Keratinocyte (primary cell): ENCODE data around the gene SEC63. TPM values are rescaled to one million over a fixed set of nuclear protein-coding genes. Genes with fewer than 3 reads are reported as not detected.
"Not testable (repeated sequence)": the region's sequence is repeated elsewhere in the genome, so short reads cannot be mapped to it uniquely, and the experiment has no call there.

ENCODE experiments used
- DNase-seq: peaks from one replicate; pipeline ENCODE4 v3.0.0-alpha.2; 2011; ENCODE audit warnings: low read depth, missing footprints, low spot score
- FAIRE-seq: peaks from 2 replicates; lab custom pipeline; 2011; peaks lifted over from hg19 to GRCh38; lab: Jason Lieb, UNC
- H2AFZ ChIP-seq: 2 replicates; pipeline ENCODE4 v1.6.0; 2012; ENCODE audit warnings: low read length, control low read depth, inconsistent platforms; ENCODE audit not compliant: control insufficient read depth
- H3K27ac ChIP-seq: 2 replicates; pipeline ENCODE4 v1.5.1; 2011; ENCODE audit warnings: low read length; ENCODE audit not compliant: control insufficient read depth, insufficient read depth
- H3K27me3 ChIP-seq: 3 replicates; pipeline ENCODE4 v1.6.0; 2011; ENCODE audit warnings: low read length; ENCODE audit not compliant: control insufficient read depth, insufficient read depth; ENCODE audit errors: extremely low read depth
- H3K36me3 ChIP-seq, 2 experiments: 2 replicates in 1 of 2; 3 replicates in 1 of 2; pipeline ENCODE4 v1.5.1; 2011; ENCODE audit warnings: low read length in 2 of 2, mild to moderate bottlenecking in 1 of 2; ENCODE audit not compliant: control insufficient read depth in 2 of 2, insufficient read depth in 2 of 2; ENCODE audit errors: extremely low read depth in 1 of 2
- H3K4me1 ChIP-seq: 3 replicates; pipeline ENCODE4 v1.5.1; 2011; ENCODE audit warnings: low read length; ENCODE audit not compliant: control insufficient read depth, insufficient read depth; ENCODE audit errors: extremely low read depth
- H3K4me2 ChIP-seq: 3 replicates; pipeline ENCODE4 v1.6.0; 2011; ENCODE audit warnings: low read depth, low read length; ENCODE audit not compliant: control insufficient read depth, insufficient read depth; ENCODE audit errors: extremely low read depth
- H3K4me3 ChIP-seq, 3 experiments: fragments of 200-600 bp in 1 of 3; sonication (generic) in 1 of 3; 2 replicates in 2 of 3; 3 replicates in 1 of 3; pipeline ENCODE4 v1.5.1; 2011 to 2016; ENCODE audit warnings: low read length in 3 of 3, mild to moderate bottlenecking in 3 of 3, control low read depth in 2 of 3, inconsistent platforms in 1 of 3, low read depth in 1 of 3, mixed read lengths in 1 of 3, mixed run types in 1 of 3, moderate library complexity in 1 of 3; ENCODE audit not compliant: control insufficient read depth in 2 of 3, insufficient read depth in 2 of 3; ENCODE audit errors: extremely low read depth in 1 of 3
- H3K79me2 ChIP-seq: 2 replicates; pipeline ENCODE4 v1.6.0; 2012; ENCODE audit warnings: low read length; ENCODE audit not compliant: control insufficient read depth, insufficient read depth
- H3K9ac ChIP-seq: 3 replicates; pipeline ENCODE4 v1.6.0; 2011; ENCODE audit warnings: low read length; ENCODE audit not compliant: control insufficient read depth, insufficient read depth; ENCODE audit errors: extremely low read depth
- H3K9me1 ChIP-seq: 3 replicates; pipeline ENCODE4 v1.6.0; 2011; ENCODE audit warnings: low read length; ENCODE audit not compliant: control insufficient read depth, insufficient read depth; ENCODE audit errors: extremely low read depth
- H3K9me3 ChIP-seq: 2 replicates; pipeline ENCODE4 v1.5.1; 2012; ENCODE audit warnings: low read depth, low read length; ENCODE audit not compliant: control insufficient read depth
- H4K20me1 ChIP-seq: 3 replicates; pipeline ENCODE4 v1.6.0; 2011; ENCODE audit warnings: low read length; ENCODE audit not compliant: control insufficient read depth, insufficient read depth; ENCODE audit errors: extremely low read depth
- CTCF ChIP-seq, 3 experiments: IDR thresholded peaks in 1 of 3; conservative IDR thresholded peaks in 1 of 3; optimal IDR thresholded peaks in 1 of 3; 2 replicates in 2 of 3; 3 replicates in 1 of 3; pipeline versions ENCODE3 to v1.5.1; 2011; ENCODE audit warnings: low read length in 3 of 3, mild to moderate bottlenecking in 3 of 3, moderate library complexity in 2 of 3, control low read depth in 1 of 3, inconsistent platforms in 1 of 3; ENCODE audit not compliant: insufficient read depth in 2 of 3; ENCODE audit errors: extremely low read depth in 1 of 3
- EZH2 ChIP-seq: IDR thresholded peaks from one replicate; pipeline ENCODE4 v1.6.1; 2012; ENCODE audit warnings: inconsistent platforms, mild to moderate bottlenecking, low read length, moderate library complexity
- dilution Hi-C: fragments of 300-500 bp; cut with MboI; formaldehyde crosslinking; loops from one replicate; pipeline ENCODE4 v1.7.0; 2020; ENCODE audit warnings: low sequenced_read_pairs; ENCODE audit not compliant: extremely low pct_ligation_motif_present
- polyA plus RNA-seq, 5 experiments: library from polyadenylated mRNA; depleted of rRNA in 3 of 5; stranded (reverse) in 3 of 5; stranded (forward) in 1 of 5; unstranded in 1 of 5; fragments of >200 nt; gene quantifications; 1 replicate in 1 of 5; 2 replicates in 3 of 5; 3 replicates in 1 of 5; pipeline versions ENCODE4 v1.2.1 to v1.2.3, GENCODE V29; 2011 to 2012; ENCODE audit warnings: missing spikeins in 2 of 5, low read depth in 1 of 5, low replicate concordance in 1 of 5

SEC63 gene
- polyA plus RNA-seq, 1 donor (not counting 4 experiments of a cell fraction or from before 2014, with no cell fraction given) = 91.4 TPM

GRCh38 chr6:107941627-107942026, 16.4 kb downstream of the SEC63 start:
- FAIRE-seq (no peak), DNase-seq (no peak)
- Histone ChIP-seq H3K9me3 (no peaks in the 10 kb centered on the region), H3K4me2 (no peak overlapping the region), H3K27me3 (no peaks in the 10 kb centered on the region), H3K9ac (no peak overlapping the region), H3K27ac (no peak overlapping the region), H3K79me2 (peaks cover 90% of the 10 kb centered on the region), H2AFZ (no peak overlapping the region), H3K36me3 (no peaks in the 10 kb centered on the region), H3K9me1 (peaks cover 3% of the 10 kb centered on the region), H3K4me3 (no peak overlapping the region), H3K4me1 (no peaks in the 10 kb centered on the region), H4K20me1 (peaks cover 27% of the 10 kb centered on the region)
- TF ChIP-seq EZH2 (no peak), CTCF (optimal IDR thresholded peaks at IDR 0.05 in 1 of 3, IDR thresholded peaks at IDR 0.05 in 1 of 3, conservative IDR thresholded peaks at IDR 0.05 in 1 of 3; ENCODE audit: extremely low read depth in 1 of 3, insufficient read depth in 2 of 3, low read length in 3 of 3) (no peak)
- dilution Hi-C loops = no loop called here

- no peaks in the 10 kb centered on the region for H3K27me3 ChIP-seq
- TF ChIP-seq EZH2 (no peak), CTCF (optimal IDR thresholded peaks at IDR 0.05 in 1 of 3, IDR thresholded peaks at IDR 0.05 in 1 of 3, conservative IDR thresholded peaks at IDR 0.05 in 1 of 3; ENCODE audit: extremely low read depth in 1 of 3, insufficient read depth in 2 of 3, low read length in 3 of 3) (no peak)
- DNase-seq = no peak
- peaks cover 88% of the 10 kb centered on the region for H3K79me2 ChIP-seq
- no peaks in the 10 kb centered on the region for H3K9me3 ChIP-seq
- H3K4me3 ChIP-seq = no peak overlapping the region
- H3K9ac ChIP-seq = no peak overlapping the region
- no peak for FAIRE-seq
- no peak overlapping the region for H3K27ac ChIP-seq
- no peaks in the 10 kb centered on the region for H3K36me3 ChIP-seq
- no peak overlapping the region for H3K4me2 ChIP-seq
- peaks cover 3% of the 10 kb centered on the region for H3K9me1 ChIP-seq
- H2AFZ ChIP-seq = no peak overlapping the region
- peaks cover 24% of the 10 kb centered on the region for H4K20me1 ChIP-seq
- dilution Hi-C loops = no loop called here
- H3K4me1 ChIP-seq = no peaks in the 10 kb centered on the region
Measured at GRCh38 chr6:107941199-107941598, 16.8 kb downstream of the SEC63 start.

GRCh38 chr6:107936910-107937292, 21.1 kb downstream of the SEC63 start:
- H3K4me3 ChIP-seq, H3K27ac ChIP-seq, H3K36me3 ChIP-seq, H3K4me1 ChIP-seq, H3K9me3 ChIP-seq, H3K9ac ChIP-seq, H3K9me1 ChIP-seq, H2AFZ ChIP-seq, dilution Hi-C loops, DNase-seq, H4K20me1 ChIP-seq, H3K27me3 ChIP-seq, H3K4me2 ChIP-seq, FAIRE-seq: not testable (repeated sequence)
- H3K79me2 ChIP-seq = peaks cover 71% of the 10 kb centered on the region
